Measurements from ENCODE around the gene TRAF2. TPM values are rescaled to one million over a fixed set of nuclear protein-coding genes. Genes with fewer than 3 reads are reported as not detected.

Gene TRAF2
- total and polyA plus RNA-seq, 2 of the 4 experiments (the other 2 are of a cell fraction): 6.6 to 12.0 TPM

DNA sequence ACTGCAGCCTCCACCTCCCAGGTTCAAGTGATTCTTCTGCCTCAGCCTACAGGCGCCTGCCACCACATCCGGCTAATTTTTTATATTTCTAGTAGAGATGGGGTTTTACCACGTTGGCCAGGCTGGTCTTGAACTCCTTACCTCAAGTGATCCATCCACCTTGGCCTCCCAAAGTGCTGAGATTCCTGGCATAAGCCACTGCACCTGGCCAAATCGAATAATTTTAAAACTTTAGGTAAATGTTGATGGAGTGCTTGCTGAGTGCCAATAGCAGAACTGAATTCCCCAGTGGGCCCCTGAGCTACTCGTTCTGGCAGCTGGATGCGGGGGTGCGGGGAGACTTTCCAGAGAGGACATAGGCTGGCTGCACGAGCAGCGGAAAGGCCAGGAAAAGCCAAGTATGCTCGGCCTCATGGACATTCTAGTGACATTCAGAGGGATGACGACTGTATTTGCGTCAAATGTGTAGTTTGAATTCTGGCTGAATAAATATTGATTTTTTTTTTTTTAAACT, 16.8 kb downstream of the TRAF2 start:
- H4K8ac ChIP-seq (ENCODE audit: low read depth in 2 of 2, low read length in 2 of 2): no peak overlapping the region
- no peak overlapping the region for H3K14ac ChIP-seq (replicated peaks; ENCODE audit: low read depth, low read length)
- H3K27me3 ChIP-seq (ENCODE audit: control insufficient read depth, insufficient read depth, low read length): no peaks in the 10 kb centered on the region
- H2AK9ac ChIP-seq (replicated peaks; ENCODE audit: low read depth, low read length, poor library complexity): peak overlapping the region; percentile 83
- H3K9me1 ChIP-seq (ENCODE audit: insufficient read depth, low read length): 0 out of 2 replicates have a peak, but pooled peaks cover 10% of the 10 kb centered on the region
- BruUV-seq (replicated peaks): no TSS peak
- DNase-seq: no peak
- no peak overlapping the region for H2AK5ac ChIP-seq (ENCODE audit: low read depth, low read length)
- no peak overlapping the region for H3K18ac ChIP-seq (ENCODE audit: low read depth, low read length)
- peaks cover 26% of the 10 kb centered on the region for H3K36me3 ChIP-seq (ENCODE audit: control insufficient read depth, insufficient read depth, low read length)
- no peak overlapping the region for H3K4me2 ChIP-seq (ENCODE audit: low read depth, low read length)
- H3K27ac ChIP-seq (ENCODE audit: insufficient read depth, low read length): no peak overlapping the region
- no peak overlapping the region for H2BK120ac ChIP-seq (ENCODE audit: low read depth, low read length)
- in situ Hi-C loops (cut with MboI; ENCODE audit: low sequenced_read_pairs) (no loop called here), dilution Hi-C loops (cut with HindIII; ENCODE audit: low sequenced_read_pairs, unreplicated experiment) (no loop called here), intact Hi-C loops (cut with micrococcal nuclease) (no loop called here)
- H3K4me1 ChIP-seq (ENCODE audit: control insufficient read depth, insufficient read depth, low read length): peaks cover 15% of the 10 kb centered on the region
- no peak overlapping the region for H3K4me3 ChIP-seq (ENCODE audit: insufficient read depth, low read depth, low read length)
- no peak overlapping the region for H3K23ac ChIP-seq (ENCODE audit: low read depth, low read length)
- H2BK20ac ChIP-seq (ENCODE audit: low read depth, low read length): no peak overlapping the region
- no peak overlapping the region for H3K4ac ChIP-seq (ENCODE audit: low read depth, low read length)
- no peak for TF ChIP-seq MXI1 (IDR thresholded peaks at IDR 0.05; ENCODE audit: borderline replicate concordance, low read depth, low read length)
- no peak for TF ChIP-seq MAFK (IDR thresholded peaks at IDR 0.05; ENCODE audit: low read depth, low read length)
- TF ChIP-seq RFX5 (IDR thresholded peaks at IDR 0.05; ENCODE audit: low read depth, low read length): no peak
- no peak for TF ChIP-seq POLR2A (IDR thresholded peaks at IDR 0.05; ENCODE audit: low read depth, low read length)
- no peak for TF ChIP-seq SMC3 (IDR thresholded peaks at IDR 0.05; ENCODE audit: low read depth, low read length)
- TF ChIP-seq CHD1 (IDR thresholded peaks at IDR 0.05; ENCODE audit: low read depth, low read length): no peak
- H3K9ac ChIP-seq (ENCODE audit: low read depth, low read length): no peak overlapping the region
- H3K79me1 ChIP-seq (ENCODE audit: low read depth in 1 of 2, low read length in 2 of 2): peaks cover 3 to 51% of the 10 kb centered on the region in 2 experiments
- no peak overlapping the region for H2AFZ ChIP-seq (replicated peaks; ENCODE audit: low read length, poor library complexity)
- no peak for ATAC-seq (ENCODE audit: low read depth)
- no peaks in the 10 kb centered on the region; the same call in none of the 2 replicates for H4K20me1 ChIP-seq (ENCODE audit: insufficient read depth, low read length)
- no peaks in the 10 kb centered on the region for H3K9me3 ChIP-seq (ENCODE audit: control insufficient read depth, insufficient read depth, low read length)
- H2BK5ac ChIP-seq (ENCODE audit: low read depth, low read length, poor library complexity, severe bottlenecking): no peak overlapping the region
- H2BK15ac ChIP-seq (ENCODE audit: low read depth, low read length): no peak overlapping the region
- POLR2A ChIA-PET (ENCODE audit: unreplicated experiment): no interaction called here
- no peak overlapping the region for H3K56ac ChIP-seq (ENCODE audit: extremely low read depth, insufficient read depth, low read length)
- CTCF ChIA-PET: interaction anchor here (0.9 kb wide), 1 partner anchor 41 kb away, joined by 3 read pairs; the partner anchor contains the start of gene FBXW5
- WGBS, 2 experiments (ENCODE audit: extremely low coverage in 2 of 2, insufficient read length in 1 of 2): 91% methylated on average over 7 of the region's 12 CpGs; no CpG with 5 or more reads in 1 of the 2 experiments
- no peak overlapping the region for H4K5ac ChIP-seq (ENCODE audit: low read depth, low read length)
- no peak overlapping the region for H4K91ac ChIP-seq (ENCODE audit: insufficient read depth, low read depth, low read length)
